Omental fat pad (tissue), 4 donors: ENCODE measurements around the gene FBXO42. TPM values are rescaled to one million over a fixed set of nuclear protein-coding genes. Genes with fewer than 3 reads are reported as not detected.

Source experiments
- ATAC-seq: fragments of 150-250 bp; one replicate; pipeline ENCODE4 v1.9.1; 2016; ENCODE audit warnings: mild to moderate bottlenecking, moderate library complexity; ENCODE audit not compliant: low FRiP score
- DNase-seq: peaks from one replicate; pipeline ENCODE4 v3.0.0-alpha.2; 2019; ENCODE audit warnings: low spot score
- total RNA-seq, 4 donors: library from RNA; depleted of rRNA; stranded (reverse); fragments of >200 nt; gene quantifications; one replicate each; pipeline ENCODE4 v1.1.0, GENCODE V29; 2016
- TF ChIP-seq, protein P1 (sequence below), 3 donors: fragments of 450-650 bp; IDR thresholded peaks; one replicate each; pipeline ENCODE4 v1.5.1; 2016 to 2017; ENCODE audit warnings: antibody characterized with exemption in 3 of 3, mild to moderate bottlenecking in 3 of 3, moderate library complexity in 2 of 3

The FBXO42 gene
- total RNA-seq, 4 donors from 2014 or later, result 16.1 to 29.8 (median 19.2) TPM

DNA sequence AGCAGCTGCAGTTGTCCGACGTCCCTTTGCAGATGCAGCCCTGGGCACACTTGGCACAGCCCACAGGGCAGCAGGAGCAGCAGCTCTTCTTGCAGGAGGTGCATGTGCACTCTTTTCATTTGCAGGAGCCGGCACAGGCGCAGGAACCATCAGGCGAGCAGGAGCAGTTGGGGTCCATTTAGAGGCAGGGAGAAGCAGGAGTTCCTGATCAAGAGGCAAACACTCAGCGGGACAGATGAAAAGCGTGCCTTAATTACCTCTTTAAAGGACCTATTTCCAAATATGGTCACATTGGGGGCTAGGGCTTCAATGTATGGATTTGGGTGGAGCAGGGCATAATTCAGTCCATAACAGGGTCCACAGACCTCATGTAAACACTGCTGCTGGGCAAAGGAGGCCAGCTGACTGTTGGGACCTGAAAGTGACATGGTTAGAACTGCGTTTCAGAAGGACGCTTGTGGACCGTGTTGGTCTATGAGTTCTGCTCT lies 111.0 kb downstream of the FBXO42 start:
- DNase-seq (no peak), ATAC-seq (no peak)
- TF ChIP-seq, protein P1, sequence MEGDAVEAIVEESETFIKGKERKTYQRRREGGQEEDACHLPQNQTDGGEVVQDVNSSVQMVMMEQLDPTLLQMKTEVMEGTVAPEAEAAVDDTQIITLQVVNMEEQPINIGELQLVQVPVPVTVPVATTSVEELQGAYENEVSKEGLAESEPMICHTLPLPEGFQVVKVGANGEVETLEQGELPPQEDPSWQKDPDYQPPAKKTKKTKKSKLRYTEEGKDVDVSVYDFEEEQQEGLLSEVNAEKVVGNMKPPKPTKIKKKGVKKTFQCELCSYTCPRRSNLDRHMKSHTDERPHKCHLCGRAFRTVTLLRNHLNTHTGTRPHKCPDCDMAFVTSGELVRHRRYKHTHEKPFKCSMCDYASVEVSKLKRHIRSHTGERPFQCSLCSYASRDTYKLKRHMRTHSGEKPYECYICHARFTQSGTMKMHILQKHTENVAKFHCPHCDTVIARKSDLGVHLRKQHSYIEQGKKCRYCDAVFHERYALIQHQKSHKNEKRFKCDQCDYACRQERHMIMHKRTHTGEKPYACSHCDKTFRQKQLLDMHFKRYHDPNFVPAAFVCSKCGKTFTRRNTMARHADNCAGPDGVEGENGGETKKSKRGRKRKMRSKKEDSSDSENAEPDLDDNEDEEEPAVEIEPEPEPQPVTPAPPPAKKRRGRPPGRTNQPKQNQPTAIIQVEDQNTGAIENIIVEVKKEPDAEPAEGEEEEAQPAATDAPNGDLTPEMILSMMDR (IDR thresholded peaks at IDR 0.05), result no peak

DNA sequence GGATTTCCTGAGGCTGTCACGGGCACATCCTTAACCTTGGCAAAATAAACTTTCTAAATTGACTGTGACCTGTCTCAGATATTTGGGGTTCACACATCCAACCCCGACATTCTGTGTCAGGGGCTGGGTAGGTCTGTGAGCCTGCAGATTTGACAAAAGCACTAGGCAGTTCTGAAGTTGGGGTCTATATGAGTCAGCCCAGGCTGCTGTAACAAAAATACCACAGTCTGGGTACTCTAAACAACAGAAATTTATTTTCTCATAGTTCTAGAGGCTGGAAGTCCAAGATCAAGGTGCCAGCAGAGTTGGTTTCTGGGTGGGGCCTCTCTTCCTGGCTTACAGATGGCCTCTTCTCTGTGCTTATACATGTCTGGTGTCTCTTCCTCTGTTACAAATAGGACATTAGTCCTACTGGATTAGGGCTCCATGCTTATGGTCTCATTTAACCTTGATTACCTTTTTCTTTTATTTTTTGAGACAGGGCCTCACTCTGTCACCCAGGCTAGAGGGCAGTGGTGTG lies 112.2 kb downstream of the FBXO42 start:
- DNase-seq (no peak), ATAC-seq (no peak)
- TF ChIP-seq, protein P1 (IDR thresholded peaks at IDR 0.05), result no peak

DNA sequence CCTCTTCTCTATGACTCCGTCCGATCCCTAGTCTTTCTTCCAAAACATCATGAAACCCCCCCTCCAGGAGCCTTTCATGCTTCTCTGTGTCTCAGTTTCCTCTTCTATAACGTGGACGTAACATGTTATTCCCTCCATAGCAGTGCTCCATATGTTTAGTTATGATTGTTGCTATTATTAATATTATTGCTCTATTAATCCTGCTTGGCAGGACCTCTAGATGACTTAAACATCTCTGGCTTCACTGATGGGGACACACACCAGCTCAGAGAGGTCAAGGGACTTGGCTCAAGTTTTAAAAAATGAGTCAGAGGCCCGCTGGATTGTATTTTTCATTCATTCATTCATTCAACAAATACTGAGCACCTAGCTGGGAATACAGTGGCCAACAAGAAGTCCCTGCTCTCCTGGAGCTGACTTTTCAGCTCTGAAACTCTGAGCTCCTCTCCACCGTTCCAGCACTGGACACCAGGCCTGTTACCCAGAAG lies 114.9 kb downstream of the FBXO42 start:
- TF ChIP-seq, protein P1 (IDR thresholded peaks at IDR 0.05), result no peak
- no peak for DNase-seq
- peak; percentile 9 for ATAC-seq

DNA sequence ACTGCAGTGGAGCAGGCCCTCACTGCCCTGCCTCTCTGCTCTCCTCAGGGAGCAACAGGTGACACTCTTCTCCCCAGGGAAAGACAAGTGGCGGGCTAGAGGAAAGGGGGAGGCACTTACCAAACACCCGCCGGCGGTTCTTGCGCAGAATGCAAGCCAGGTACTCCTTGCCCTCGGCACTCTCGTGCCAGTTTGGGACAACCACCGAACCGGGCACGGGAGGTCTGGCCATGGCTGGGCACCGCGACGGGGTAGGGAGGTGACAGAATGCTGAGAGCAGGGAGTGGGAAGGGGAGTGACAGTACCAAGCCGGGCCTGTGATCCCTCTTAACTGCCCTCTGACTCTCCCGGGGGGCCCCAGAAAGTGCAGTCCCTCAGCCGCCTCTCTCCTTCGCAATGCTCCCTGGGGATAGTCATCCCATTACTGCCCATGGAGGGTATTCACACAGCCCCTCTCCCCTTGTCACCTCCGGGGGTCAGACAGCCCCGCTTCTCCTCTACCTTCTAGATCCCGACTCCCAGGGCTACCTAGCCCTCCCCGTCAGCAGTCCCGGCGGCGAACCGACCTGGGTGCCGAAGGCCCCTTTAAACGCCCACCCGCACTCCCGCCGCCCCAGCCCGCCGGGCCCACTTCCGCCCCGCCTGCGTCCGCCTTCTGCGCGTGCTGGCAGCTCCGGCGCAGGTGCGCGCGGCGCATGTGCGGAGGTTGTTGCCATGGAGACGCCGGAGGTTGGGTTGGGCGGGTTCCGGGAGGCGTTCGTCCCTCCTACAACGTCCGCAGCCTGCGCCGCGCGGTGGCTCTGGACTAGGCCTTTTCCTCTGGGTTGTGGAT lies 115.6 kb downstream of the FBXO42 start, which contains the start of gene CPLANE2:
TSS of gene CPLANE2 (minus strand) at position 673 of the 832 bp plus-strand sequence. CDS start at position 232, 441 bp downstream.
- DNase-seq (peak; percentile 78), ATAC-seq (peak; percentile 91)
- TF ChIP-seq, protein P1 (IDR thresholded peaks at IDR 0.05), result no peak

DNA sequence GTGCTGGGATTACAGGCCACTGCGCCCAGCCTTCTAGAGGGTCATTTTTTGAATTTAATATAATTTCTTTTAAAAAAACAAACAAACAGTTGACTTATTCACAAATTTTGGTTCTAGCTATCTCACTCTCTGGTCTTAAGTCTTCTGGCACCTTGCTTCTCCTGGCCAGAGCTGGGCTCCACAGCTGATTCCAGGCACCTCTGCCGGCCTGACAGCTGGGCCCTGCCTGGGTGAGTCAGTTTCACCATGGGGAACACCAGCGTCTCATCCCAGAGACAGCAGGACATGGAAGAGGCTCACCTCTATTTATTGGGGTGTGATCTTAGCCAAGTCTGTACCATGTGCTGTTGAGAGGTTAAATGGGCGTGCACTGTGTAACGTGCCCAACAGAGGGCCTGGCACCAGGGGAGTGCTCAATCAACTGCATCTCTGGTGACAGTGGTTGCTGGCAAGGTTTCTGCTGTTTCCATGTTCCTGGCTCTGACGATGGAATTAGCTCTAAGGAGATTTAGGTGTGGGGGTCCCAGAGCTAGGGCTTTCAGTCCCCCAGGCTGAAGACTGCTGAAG lies 116.3 kb downstream of the FBXO42 start:
- TF ChIP-seq, protein P1 (IDR thresholded peaks at IDR 0.05), result no peak
- DNase-seq, result no peak
- ATAC-seq, result peak; percentile 11

DNA sequence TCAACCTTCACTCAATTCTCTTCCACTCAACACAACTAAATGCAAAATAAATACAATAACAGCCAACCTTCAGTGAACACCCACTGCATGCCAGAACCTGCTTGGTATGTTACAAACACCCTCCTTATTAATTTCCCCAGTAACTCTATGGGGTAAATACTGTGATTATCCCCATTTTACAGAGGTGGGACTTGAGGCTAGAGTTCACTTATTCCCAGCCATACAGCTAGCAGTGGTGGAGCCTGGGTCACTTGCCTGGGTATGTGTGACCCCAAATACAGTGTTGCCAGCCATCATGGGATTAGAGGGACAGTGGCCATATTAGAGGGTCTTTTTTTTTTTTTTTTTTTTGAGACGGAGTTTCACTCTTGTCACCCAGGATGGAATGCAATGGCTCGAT lies 116.9 kb downstream of the FBXO42 start:
- DNase-seq, result no peak
- no peak for ATAC-seq
- TF ChIP-seq, protein P1 (IDR thresholded peaks at IDR 0.05), result no peak
